ENCODE data around the gene TNFAIP6. TPM values are rescaled to one million over a fixed set of nuclear protein-coding genes. Genes with fewer than 3 reads are reported as not detected.
A peak's percentile ranks its signal among the peaks of the same experiment; 100 is the strongest.
"Not testable (repeated sequence)": the region's sequence is repeated elsewhere in the genome, so short reads cannot be mapped to it uniquely, and the experiment has no call there.

TNFAIP6 gene, protein sequence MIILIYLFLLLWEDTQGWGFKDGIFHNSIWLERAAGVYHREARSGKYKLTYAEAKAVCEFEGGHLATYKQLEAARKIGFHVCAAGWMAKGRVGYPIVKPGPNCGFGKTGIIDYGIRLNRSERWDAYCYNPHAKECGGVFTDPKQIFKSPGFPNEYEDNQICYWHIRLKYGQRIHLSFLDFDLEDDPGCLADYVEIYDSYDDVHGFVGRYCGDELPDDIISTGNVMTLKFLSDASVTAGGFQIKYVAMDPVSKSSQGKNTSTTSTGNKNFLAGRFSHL
- not detected in 2 replicates for total RNA-seq

DNA sequence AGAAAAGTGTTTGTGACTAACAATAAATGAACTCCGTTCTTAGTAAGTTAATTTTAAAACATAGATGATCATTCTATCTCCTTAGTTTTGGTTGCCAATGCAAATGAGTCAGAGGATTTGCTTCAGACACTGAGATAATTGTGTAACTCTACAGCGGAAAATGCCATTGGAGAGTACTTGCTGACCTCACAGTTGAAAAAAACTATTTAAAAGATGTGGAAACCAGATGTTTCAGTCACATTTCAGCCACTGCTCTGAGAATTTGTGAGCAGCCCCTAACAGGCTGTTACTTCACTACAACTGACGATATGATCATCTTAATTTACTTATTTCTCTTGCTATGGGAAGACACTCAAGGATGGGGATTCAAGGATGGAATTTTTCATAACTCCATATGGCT, at the start of gene TNFAIP6:
TNFAIP6 (plus strand) TSS at position 234 of the 400 bp plus-strand sequence; CDS start at position 309, 75 bp downstream.
- no peak for DNase-seq (ENCODE audit: low read depth in 2 of 2)

DNA sequence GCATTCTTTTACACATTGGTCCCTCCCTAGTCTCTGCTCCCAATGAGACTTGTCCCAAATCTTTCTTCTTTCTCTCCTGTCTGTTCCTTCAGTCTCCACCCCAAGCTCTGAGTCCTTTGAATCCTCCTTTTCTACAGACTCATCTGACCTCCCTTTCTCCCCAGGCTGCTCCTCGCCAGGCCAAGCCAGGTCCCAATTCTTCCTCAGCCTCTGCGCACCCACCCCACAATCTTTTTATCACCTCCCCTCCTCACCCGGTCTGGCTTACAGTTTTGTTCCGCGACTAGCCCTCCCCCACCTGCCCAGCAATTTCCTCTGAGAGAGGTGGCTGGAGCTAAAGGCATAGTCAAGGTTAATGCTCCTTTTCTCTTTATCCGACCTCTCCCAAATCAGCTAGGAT, 47.1 kb upstream of the TNFAIP6 start:
- not testable (repeated sequence) for DNase-seq (ENCODE audit: low read depth in 2 of 2)

DNA sequence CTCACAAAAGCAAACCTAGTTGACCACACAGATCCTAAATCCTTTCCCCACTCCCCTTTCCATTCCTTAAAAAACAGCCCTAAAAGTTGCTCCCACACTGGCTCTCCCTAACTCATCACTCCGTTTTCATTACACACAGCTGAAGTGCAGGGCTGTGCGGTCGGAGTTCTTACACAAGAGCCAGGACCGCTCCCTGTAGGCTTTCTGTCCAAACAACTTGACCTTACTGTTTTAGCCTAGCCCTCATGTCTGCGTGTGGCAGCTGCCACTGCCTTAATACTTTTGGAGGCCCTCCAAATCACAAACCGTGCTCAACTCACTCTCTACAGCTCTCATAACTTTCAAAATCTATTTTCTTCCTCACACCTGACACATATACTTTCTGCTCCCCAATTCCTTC, 45.0 kb upstream of the TNFAIP6 start:
- not testable (repeated sequence) for DNase-seq (ENCODE audit: low read depth in 2 of 2)

DNA sequence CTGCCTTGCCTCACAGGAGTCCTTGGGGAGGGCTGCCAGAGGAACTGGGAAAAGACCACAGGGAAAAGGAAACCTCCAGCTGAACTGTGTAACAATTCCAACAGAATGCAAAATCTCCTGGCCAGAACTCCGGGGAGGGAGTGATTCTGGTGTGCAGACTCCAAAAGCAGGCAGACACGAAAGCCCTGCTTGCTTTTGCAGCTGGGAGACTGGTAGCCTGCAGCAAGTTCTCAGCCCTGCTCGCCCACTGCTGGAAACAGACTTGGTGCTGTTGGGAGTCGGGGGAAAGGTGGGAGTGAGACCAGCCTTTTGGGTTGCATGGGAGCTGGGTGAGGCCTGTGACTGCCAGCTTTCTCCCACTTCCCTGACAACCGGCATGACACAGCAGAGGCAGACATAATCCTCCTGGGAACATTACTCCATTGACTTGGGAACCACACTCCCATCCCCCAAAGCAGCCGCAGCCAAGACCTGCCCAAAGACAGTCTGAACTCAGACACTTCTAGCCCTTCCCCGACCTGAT, 42.0 kb upstream of the TNFAIP6 start:
- no peak for DNase-seq (ENCODE audit: low read depth in 2 of 2)

DNA sequence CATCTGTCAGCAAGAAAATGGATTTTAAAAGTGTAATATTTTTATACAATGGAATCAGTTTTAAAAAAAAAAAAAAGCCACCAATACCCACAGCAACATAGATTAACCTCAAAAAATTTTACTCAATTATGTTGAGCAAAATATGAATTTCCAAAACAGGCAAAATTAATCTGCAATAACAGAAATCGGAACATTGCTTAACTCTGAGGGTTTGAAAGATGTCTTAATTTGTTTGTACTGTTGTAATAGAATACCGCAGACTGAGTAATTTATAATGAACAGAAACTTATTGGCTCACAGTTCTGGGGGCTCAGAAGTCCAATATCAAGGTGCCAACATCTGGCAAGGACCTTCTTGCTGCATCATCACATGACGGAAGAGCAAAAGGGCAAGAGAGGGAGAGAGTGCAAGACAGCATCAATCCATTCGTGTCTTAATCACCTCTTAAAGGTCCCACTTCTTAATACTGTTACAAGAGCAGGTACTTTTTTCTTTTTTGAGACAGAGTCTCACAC, 31.8 kb upstream of the TNFAIP6 start:
- DNase-seq (ENCODE audit: low read depth in 2 of 2) = no peak

DNA sequence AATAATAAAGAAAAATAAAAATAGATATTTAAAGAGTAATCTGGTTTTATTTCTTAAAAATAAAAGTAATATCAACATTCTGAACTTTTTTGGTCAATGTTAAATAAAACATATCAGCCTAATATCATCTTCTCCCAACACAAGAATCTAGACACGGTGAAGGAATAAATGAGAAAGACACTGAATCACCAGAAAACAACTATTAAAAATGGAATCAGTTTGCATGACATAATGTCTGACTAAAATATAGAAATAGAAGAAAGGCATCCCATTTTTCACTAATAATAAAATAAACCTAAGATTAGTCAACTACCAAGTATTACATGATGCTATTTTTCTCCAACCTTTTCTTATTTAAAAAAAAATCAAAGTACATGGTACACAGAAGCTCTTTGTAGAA, 30.8 kb upstream of the TNFAIP6 start:
- DNase-seq (ENCODE audit: low read depth in 2 of 2) = no peak

DNA sequence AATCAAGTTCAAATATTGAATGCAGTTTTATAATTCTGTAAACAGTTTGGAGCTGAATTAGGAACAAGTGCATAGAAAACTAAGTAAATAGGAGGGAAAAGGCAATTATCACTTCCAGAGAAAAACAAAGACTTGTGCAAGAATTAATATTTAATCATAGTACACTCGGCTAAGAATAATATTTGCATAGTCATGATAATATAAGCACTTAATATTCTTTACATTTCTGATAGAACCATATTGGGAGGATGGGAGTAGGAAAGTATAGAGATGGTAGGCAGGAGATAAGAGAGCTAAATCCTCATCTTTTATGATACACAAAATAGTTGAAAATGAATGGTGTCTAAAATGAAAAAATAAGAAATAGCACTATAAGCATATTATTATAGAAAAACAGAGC, 27.4 kb upstream of the TNFAIP6 start:
- DNase-seq (ENCODE audit: low read depth in 2 of 2) = no peak

DNA sequence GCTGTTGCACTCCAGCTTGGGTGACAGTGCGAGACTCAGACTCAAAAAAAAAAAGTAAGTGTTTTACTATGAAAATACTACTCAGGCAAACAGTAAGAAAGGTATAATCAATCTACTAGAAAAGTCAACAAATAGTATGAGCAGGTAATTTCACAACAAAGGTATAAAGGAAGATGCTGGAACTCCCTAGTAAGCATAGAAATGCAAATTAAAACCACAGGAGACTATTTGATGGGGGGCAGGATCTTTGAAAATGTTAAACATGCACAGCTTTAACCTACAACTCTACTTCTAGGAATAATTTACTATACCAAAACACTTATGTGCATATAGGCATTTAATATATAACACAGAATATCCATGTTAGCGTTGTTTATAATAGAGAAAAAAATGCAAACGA, 24.3 kb upstream of the TNFAIP6 start:
- DNase-seq (ENCODE audit: low read depth in 2 of 2) = no peak

DNA sequence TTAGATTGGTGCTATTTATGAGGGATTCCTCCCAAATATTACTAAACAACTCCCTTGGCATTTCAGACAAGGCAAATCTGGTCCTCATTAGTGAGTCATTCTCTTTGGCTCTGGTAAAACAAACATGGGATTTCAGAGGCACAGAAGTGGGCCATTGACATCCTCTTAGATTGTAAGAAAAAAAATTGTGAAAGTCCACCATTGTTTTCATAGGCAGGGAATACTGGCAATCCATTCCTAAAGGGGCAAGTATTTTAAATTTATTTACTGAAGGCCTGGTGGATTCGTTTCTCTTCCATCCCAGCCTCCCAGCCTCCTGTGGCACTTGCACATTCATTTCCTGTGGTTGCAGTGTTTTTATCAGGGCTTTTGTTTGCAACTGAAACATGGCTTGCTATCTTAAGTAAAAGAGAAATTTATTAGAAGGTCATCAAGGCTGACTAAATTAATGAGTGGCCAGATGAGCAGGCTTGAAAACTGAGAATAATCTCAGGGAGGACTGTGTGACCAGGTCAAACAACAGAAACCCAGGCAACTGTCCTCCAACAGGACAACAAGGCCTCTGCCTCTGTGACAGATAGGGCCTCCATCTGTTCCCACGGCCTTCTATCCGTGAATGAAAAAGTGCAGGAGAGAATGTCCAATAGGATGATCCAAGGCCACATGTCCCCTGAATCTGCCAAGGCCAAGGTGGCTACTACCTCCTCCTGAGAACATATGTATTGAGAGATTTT, 23.1 kb upstream of the TNFAIP6 start:
- DNase-seq (ENCODE audit: low read depth in 2 of 2) = peak in 1 of 2 donors; percentile 56

DNA sequence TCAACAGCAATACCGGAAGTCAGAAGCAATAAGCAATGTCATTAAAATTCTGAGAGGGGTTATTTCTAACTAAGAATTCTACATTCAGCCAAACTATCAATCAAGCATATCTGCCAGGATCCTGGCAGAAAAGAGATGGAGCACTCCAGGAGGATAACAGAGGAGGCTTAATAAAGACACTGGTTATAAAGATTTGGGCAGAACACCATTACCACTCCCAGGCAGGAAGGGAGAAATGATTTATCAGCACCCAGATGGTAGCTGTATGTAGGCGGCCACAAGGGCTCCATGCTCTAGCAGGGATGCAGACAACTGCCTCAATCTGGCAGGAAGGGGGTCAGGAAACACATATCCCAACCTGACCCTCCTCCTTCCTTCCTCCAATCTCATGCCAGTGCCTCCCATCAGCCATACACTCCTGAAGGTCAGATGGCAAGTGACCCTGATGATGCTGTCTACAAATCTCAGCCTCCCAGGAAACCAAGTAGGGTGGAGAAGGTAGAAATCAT, 20.5 kb upstream of the TNFAIP6 start:
- DNase-seq (ENCODE audit: low read depth in 2 of 2) = peak in 1 of 2 donors; percentile 7

DNA sequence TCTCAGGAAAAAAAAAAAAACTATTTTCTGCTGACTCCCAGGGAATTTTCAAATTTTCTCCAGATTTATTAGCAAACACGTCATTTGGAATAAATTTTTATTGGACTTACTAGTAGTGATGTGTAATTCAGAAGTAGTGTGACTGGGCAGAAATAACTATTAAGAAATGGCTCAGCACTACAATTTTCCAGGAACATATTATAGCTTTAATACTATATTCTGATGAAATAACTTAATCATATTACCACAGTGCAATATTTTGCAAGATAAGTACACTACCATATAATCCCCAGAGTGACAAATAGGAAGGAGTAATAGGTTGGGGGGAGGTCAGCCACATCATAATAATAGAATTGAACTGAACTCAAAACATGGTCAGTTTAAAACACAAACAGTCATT, 19.7 kb upstream of the TNFAIP6 start:
- DNase-seq (ENCODE audit: low read depth in 2 of 2) = no peak

DNA sequence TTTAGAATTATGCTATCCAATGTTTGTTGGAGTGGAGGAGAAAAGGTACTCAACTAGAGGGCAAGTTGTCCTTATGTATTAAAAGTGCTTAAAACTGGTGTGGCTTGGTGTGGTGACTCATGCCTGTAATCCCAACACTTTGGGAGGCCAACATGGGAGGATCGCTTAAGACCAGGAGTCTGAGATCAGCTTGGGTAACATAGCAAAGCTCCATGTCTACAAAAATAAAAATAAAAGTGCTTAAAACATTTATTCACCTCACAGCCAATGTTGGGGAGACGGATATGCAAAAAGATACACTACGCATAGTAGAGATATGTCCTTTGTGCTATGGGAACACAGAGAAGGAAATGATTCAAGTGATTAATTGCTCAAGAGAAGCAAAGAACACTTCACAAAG, 19.3 kb upstream of the TNFAIP6 start:
- no peak for DNase-seq (ENCODE audit: low read depth in 2 of 2)

DNA sequence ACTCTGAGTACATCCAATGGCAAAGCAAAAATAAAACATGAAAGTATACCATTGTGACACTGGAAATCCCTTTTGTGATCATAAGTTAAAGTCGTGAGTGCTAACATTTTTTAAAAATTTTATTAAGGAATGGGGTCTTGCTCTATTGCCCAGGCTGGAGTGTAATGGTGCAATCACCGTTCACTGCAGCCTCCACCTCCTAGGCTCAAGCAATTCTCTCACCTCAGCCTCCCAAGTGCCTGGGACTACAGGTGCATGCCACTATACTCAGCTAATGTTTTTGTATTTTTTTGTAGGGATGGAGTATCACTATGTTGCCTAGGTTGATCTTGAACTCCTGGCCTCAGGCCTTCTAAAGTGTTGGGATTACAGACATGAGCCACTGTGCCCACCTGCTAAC, 14.3 kb upstream of the TNFAIP6 start:
- DNase-seq (ENCODE audit: low read depth in 2 of 2) = no peak

DNA sequence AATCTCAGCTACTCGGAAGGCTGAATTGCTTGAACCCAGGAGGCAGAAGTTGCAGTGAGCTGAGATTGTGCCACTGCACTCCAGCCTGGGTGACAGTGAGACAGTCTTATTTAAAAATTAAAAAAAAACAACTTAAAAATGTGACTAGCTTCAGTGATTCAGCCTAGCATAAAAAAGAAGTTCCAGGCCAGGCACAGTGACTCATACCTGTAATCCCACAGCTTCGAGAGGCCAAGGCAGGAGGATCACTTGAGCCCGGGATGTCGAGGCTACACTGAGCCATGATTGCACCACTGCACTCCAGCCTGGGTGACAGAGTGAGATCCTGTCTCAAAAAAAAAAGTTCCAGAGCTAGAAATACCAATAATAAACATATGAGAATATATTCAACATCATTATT, 13.2 kb upstream of the TNFAIP6 start:
- not testable (repeated sequence) for DNase-seq (ENCODE audit: low read depth in 2 of 2)

DNA sequence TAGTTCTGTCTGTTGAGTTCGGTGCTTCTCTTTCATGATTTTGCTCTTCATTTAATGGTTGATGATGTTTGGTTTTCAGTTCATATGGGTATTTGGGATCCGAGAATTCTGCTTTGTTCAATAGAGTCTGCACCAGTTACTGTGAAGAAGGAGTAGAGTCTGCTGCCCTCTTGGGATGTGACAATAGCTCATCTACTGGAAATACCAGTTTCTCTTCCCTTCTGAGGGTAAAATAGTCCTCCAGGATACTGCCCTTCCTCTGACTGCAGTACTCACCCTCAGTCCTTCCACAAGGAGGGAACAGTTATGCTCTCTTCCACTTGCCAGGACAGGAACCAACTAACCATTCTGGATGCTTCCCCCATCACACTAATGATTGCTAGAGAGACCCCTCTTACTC, 12.5 kb upstream of the TNFAIP6 start:
- DNase-seq (ENCODE audit: low read depth in 2 of 2) = no peak

DNA sequence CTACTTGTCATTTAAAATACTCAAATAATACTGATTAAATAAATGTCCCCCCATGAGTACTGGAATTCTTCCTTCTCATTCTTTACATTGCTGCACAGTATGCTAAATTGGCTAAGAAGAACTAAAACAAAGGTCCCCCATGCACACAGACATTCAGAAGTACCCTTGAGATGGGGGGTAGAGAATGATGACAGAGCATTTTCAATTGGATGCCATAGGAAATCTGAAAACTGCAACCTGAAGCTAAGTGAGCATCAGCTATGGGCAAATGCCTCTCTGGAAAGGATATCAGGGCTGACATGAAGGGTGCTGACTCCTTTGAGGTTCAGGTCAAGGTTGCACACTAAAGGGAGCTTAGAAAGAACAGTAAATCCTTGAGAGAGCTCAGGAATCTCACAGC, 10.1 kb upstream of the TNFAIP6 start:
- no peak for DNase-seq (ENCODE audit: low read depth in 2 of 2)

DNA sequence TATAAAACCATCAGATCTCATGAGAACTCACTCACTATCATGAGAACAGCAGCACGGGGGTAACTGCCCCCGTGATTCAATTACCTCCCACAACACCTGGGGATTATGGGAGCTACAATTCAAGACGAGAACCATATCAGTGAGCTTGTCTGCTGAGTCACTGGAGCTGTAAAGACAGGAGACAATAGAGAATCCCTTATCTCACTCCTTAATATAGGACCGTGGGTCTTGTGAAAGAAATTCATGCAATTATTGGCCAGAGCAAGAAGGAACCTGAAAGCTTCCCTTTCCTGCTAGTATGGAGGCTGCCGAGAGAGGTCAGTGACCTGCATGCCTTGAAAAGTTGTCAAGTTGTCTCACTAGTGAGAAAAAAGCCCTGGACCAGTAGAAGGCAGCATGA, 9.5 kb upstream of the TNFAIP6 start:
- peak in 1 of 2 donors; percentile 9 for DNase-seq (ENCODE audit: low read depth in 2 of 2)

DNA sequence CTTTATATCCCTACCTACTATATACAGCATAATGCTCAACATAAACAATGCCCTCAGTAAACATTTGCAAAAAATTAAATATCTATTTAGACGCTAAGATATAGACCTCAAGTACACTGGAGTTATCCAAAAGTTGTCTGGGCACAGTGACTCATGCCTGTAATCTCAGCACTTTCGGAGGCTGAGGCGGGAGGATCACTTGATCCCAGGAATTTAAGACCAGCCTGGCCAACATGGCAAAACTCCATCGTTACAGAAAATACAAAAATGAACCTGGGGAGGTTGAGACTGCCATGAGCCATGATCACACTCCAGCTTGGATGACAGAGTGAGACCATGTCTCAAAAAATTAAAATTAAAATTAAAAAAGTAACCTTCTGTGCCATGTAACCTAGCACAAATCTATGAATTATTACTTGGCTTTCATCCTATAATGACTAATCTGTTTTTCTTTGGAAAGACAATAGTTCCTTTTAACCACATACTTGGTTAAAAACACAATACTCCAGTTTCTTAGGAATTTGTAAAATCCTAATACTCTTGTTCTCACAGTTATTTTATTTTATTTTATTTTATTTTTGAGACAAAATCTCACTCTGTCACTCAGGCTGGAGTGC, 6.7 kb upstream of the TNFAIP6 start:
- DNase-seq (ENCODE audit: low read depth in 2 of 2) = peak in 1 of 2 donors; percentile 20

DNA sequence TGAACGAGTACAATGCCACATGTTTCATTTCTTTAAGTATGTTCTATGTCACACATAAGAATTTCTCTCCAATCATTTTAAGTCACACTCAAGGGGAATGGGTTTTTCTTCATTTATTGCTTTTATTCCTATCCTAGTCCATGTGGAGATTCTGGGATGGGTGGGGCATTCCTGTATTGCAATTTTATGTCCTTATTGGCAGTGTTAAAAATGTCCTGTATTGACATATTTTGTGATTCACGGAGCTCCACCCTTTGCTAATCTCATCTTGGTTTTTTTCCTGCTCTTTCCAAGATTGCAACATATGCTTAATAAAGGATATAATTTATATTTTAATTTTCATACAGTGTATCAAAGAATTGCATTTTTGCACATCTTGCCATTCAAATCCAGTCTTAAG, 3.4 kb upstream of the TNFAIP6 start:
- DNase-seq (ENCODE audit: low read depth in 2 of 2) = no peak

DNA sequence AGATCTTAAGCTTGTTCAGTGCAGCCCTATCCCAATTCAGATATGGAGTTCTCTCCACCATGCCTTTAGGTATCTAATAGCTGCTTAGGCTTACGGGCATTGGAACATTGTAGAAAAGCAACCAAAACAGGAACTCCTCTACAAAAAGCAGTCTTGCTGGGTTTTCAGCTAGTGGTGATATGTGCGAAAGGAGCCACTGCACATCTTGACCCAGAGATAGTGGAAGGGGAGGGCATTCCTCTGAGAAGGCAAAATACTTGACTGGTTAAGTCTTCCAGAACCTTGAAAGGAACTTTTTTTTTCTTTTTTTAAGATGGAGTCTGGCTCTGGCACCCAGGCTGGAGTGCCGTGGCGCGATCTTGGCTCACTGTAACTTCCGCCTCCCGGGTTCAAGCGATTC, 2.6 kb upstream of the TNFAIP6 start:
- no peak for DNase-seq (ENCODE audit: low read depth in 2 of 2)

DNA sequence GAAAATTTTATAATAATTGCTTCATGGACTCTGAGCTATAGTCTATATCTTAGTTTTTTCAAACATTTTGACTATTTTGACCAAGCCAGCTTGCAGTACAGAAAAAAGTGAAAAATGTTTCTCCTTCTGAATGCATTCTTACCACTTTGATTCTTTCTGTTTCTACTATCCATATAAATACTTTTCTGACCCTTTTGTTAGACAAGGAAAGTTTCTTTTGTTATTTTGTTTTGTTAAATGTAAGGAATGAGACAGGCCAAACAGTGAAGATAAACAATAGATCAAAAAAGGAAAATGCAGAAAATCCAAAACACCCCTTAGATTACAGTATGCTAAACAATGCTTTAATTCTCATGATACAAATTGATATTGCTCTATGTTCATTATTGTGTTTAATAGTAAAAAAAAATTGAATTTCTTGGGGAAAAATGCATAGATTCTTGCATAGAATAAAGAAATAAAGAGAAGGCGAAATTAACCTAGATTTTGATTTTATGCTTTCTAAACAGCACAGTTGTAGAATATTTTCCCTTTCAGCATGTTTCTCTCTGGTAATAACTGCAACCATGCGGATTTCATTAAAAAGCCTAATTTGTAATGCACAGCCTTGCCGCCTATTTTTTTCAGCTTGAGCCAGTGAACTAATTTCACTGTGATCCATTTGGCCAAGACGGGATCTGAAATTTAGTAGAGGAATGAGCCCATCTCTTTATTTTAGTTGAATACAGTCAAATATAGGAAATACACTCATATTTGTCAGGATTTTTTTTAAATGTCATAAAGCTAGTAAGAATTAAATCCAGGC, 976 bp downstream of the TNFAIP6 start:
- DNase-seq (ENCODE audit: low read depth in 2 of 2) = no peak
